GM21526 (cell line): ENCODE measurements around the gene UBE2C.

ENCODE experiments used
- ATAC-seq: cut with Tn5 transposase; IDR thresholded peaks from one replicate; pipeline ENCODE4 v1.9.1; 2021; ENCODE audit warnings: moderate library complexity; ENCODE audit not compliant: unreplicated experiment, low FRiP score

The UBE2C gene

DNA sequence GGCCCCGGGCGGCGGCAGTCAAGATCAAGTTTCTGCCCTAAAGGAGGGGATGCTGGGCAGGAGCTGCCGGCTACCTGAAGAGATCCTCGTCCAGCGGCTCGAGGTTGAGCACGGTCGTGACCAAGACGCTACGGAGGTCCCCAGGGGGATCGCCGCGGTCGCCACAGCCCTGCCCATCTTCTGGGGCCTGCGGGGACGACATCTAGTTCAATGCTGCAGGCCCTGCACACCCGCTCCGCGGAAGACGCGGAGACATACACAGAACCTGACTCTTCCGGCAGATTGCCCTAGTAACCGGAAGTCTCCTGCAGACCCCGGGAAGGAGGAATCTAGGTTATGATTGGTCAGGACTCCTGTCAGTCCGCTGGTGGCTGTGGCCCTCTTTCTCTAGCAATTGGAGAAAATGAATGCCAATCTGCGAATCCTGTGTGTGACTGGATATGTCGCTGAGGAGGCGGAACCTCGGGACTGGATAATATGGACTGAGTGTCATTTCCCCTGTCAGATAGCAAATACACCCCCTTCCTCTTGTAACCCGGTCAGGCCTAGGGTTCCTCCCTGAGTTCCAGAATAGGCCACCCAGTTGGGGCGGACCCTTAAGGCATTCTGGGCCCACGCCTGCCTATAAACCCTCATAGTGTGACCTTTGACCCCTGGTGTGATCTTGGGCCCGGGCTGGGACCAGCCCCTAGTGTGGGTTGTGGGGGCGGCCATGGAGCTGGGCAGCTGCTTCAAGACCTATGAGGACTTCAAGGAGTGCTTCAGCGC, 44.9 kb downstream of the UBE2C start, which contains the start of the genes ACOT8 and ZSWIM3:
Gene ACOT8 (minus strand): TSS at position 279 of the 768 bp plus-strand sequence. CDS start 77 bp downstream, at position 202.
Gene ZSWIM3 (plus strand): TSS at position 501 of the 768 bp plus-strand sequence. CDS start 212 bp downstream, at position 713.
- ATAC-seq = peak; percentile 87

GRCh38 chr20:45857882-45858216, 45.4 kb downstream of the UBE2C start:
- peak; percentile 17 for ATAC-seq

DNA sequence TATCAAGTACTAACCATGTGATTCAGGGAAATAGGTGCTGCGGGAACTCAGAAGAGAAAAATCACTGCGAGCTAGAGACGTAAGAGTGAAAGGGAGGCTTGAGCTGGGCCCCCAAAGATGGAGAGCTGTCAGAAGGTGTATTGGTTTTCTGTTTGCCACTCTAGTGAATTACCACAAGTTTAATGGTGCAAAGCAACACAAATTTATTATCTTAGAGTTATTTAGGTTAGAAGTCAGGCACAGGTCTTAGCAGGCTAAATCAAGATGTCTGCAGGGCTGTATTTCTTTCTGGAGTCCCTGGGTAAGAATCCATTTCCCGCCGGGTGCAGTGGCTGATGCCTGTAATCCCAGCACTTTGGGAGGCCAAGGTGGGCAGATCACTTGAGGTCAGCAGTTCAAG, 47.5 kb downstream of the UBE2C start:
- no peak for ATAC-seq

DNA sequence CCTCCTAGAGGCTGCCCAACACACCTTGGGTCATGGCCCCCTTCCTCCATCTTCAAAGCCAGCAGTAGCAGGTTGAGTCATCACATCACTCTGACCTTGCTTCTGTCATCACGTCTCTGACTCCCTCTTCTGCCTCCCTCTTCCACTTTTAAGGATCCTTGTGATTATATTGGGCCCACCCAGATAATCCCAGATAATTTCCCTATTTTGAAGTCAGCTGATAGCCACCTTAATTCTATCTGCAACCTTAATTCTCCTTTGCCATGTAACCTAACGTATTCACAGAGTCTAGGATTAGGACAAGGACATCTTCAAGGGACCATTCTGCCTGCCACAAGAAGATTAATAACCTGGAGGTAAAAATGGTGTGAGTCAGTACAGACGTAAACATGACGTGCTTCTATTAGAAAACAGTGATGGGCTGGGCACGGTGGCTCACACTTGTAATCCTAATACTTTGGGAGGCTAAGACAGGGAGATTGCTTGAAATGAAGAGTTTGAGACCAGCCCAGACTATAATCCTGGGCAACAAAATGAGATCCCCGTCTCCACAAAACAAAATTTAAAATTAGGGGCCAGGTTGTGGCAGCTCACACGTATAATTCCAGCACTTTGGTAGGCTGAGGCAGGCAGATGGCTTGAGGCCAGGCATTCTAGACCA, 48.2 kb downstream of the UBE2C start:
- ATAC-seq = no peak

GRCh38 chr20:45861221-45862075, 49.0 kb downstream of the UBE2C start:
- ATAC-seq = no peak

DNA sequence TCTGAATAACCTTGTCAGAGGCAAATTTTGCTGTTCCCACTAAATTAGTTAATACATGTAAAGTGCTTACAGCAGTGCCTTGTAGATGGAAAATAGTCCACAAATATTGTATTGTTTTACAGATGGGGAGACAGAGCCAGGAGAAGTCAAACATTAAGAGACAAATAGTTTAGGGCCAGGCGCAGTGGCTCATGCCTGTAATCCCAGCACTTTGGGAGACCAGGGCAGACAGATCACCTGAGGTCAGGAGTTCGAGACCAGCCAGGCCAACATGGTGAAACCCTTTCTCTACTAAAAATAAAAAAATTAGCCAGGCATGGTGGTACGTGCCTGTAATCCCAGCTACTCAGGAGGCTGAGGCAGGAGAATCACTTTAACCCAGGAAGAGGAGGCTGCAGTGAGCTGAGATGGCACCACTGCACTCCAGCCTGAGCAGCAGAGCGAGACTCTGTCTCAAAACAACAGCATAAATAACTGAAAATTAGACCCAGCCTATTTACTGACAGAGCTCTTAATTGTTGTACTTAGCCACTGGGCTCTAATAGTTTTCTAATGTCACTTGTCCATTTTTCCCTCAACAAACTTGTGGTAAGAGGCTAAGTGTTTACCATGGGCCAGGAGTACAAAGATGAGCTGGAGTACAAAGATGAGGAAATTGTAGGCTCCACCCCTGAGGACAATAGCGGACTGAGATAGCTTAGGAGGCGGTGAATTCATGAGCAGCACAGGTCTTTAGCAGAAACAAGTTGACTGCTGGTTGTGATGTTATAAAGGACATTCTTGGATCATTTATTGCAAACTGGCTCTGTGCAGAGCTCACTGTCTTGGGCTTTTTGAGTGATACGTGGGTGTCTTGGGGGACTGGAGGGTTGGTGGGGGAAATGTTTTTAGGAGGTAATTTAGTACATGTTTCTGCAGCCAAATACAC, 51.4 kb downstream of the UBE2C start:
- ATAC-seq = no peak

DNA sequence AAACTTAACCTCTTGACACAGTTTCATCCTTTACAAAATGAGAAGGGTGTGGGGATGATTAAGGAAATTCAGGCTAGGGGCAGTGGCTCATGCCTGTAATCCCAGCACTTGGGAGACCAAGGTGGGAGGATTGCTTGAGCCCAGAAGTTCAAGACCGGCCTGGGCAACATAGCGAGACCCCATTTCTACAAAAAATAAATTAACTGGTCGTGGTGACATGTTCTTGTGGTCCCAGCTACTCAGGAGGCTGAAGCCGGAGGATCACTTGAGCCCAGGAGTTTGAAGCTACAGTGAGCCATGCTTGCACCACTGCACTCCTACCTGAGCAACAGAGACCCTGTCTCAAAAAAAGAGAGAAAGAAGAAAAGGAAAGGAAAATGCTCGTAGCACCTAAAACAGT, 54.0 kb downstream of the UBE2C start:
- ATAC-seq = no peak
